GM18498 (cell line): Measurements from ENCODE around the gene CPT1A.

Experiments
- ATAC-seq: cut with Tn5 transposase; IDR thresholded peaks from one replicate; pipeline ENCODE4 v1.9.1; 2021; ENCODE audit warnings: mild to moderate bottlenecking, moderate library complexity; ENCODE audit not compliant: unreplicated experiment

CPT1A gene

GRCh38 chr11:68854273-68854958 is 12.7 kb upstream of the CPT1A start:
- no peak for ATAC-seq

GRCh38 chr11:68852628-68853027 is 10.9 kb upstream of the CPT1A start:
- no peak for ATAC-seq

GRCh38 chr11:68848429-68848828 is 6.7 kb upstream of the CPT1A start:
- ATAC-seq: no peak

- ATAC-seq: no peak
These were observed 5.7 kb upstream of the CPT1A start for GRCh38 chr11:68847395-68847794.

GRCh38 chr11:68845351-68846002 is 3.8 kb upstream of the CPT1A start:
- no peak for ATAC-seq

GRCh38 chr11:68844801-68845200 is 3.1 kb upstream of the CPT1A start:
- no peak for ATAC-seq

GRCh38 chr11:68844376-68844775 is 2.7 kb upstream of the CPT1A start:
- no peak for ATAC-seq

GRCh38 chr11:68843703-68844312 is 2.1 kb upstream of the CPT1A start:
- ATAC-seq: peak; percentile 47

GRCh38 chr11:68843052-68843561 is 1.4 kb upstream of the CPT1A start:
- no peak for ATAC-seq

- ATAC-seq: no peak
These were observed 823 bp upstream of the CPT1A start for GRCh38 chr11:68842427-68843051.

GRCh38 chr11:68840661-68841653 is 759 bp downstream of the CPT1A start:
- ATAC-seq: no peak

GRCh38 chr11:68839911-68840641 is 1.6 kb downstream of the CPT1A start:
- no peak for ATAC-seq

GRCh38 chr11:68839054-68839865 is 2.5 kb downstream of the CPT1A start:
- ATAC-seq: peak; percentile 58

GRCh38 chr11:68838572-68838964 is 3.1 kb downstream of the CPT1A start:
- ATAC-seq: no peak

- ATAC-seq: no peak
These were observed 3.8 kb downstream of the CPT1A start for GRCh38 chr11:68837583-68838571.

- ATAC-seq: no peak
These were observed 6.0 kb downstream of the CPT1A start for GRCh38 chr11:68835749-68836148.

- ATAC-seq: no peak
These were observed 6.4 kb downstream of the CPT1A start for GRCh38 chr11:68835328-68835727.
